Large intestine (tissue), 3 donors: ENCODE results near the gene VOPP1. TPM values are rescaled to one million over a fixed set of nuclear protein-coding genes. Genes with fewer than 3 reads are reported as not detected.

Source experiments
- DNase-seq, 2 donors: peaks; one replicate each; pipeline versions ENCODE4 v3.0.0 to v3.0.0-alpha.2; 2013
- H3K27ac ChIP-seq: one replicate; pipeline ENCODE4 v1.5.1; 2013; ENCODE audit warnings: low read length
- H3K27me3 ChIP-seq: 2 replicates; pipeline ENCODE4 v1.6.1; 2013; ENCODE audit warnings: low read length; ENCODE audit not compliant: control insufficient read depth, insufficient read depth
- H3K36me3 ChIP-seq: 2 replicates; pipeline ENCODE4 v1.6.1; 2013; ENCODE audit warnings: low read length; ENCODE audit not compliant: control insufficient read depth, insufficient read depth
- H3K4me1 ChIP-seq: one replicate; pipeline ENCODE4 v1.6.1; 2013; ENCODE audit warnings: low read length; ENCODE audit not compliant: control insufficient read depth, insufficient read depth
- H3K4me3 ChIP-seq: one replicate; pipeline ENCODE4 v1.5.1; 2013; ENCODE audit warnings: low read length
- H3K9me3 ChIP-seq: one replicate; pipeline ENCODE4 v1.6.1; 2013; ENCODE audit warnings: mild to moderate bottlenecking, low read depth, low read length, moderate library complexity; ENCODE audit not compliant: control insufficient read depth
- WGBS: methylation state at CpG from one replicate; pipeline ENCODE4 v1.1.5; 2013; ENCODE audit warnings: low lambda C conversion rate; ENCODE audit not compliant: insufficient coverage; 5-methylcytosine and 5-hydroxymethylcytosine counted together
- polyA plus RNA-seq: library from polyadenylated mRNA; unstranded; fragments of 120-200 nt; gene quantifications from one replicate; pipeline ENCODE4 v1.2.1, GENCODE V29; 2013

VOPP1 gene
- polyA plus RNA-seq, 1 donor: 29.9 TPM

DNA sequence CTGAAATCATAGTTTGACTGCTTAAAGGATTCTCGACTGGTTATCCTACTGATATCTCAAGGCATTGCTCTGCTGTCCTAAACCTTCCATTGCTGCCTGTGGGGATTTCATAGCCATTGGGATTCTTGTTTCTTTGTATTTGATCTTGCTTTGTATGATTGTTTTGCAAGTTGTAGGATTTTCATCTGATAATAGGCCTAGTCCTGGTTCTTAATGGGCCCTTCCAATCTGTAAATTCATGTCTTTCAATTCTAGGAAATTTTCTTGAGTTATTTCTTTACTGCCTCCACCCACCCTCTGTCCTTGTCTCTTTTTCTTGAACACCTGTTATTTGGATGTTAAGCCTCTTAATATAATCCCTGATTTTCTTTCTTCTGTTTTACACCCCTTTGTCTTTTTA lies 134.9 kb downstream of the VOPP1 start:
- Histone ChIP-seq H3K27me3 (no peaks in the 10 kb centered on the region), H3K27ac (no peak overlapping the region), H3K36me3 (peaks cover 2% of the 10 kb centered on the region), H3K9me3 (no peaks in the 10 kb centered on the region), H3K4me3 (no peak overlapping the region), H3K4me1 (no peaks in the 10 kb centered on the region)
- WGBS: no CpG with 5 or more reads among the region's 1 CpG
- no peak for DNase-seq

DNA sequence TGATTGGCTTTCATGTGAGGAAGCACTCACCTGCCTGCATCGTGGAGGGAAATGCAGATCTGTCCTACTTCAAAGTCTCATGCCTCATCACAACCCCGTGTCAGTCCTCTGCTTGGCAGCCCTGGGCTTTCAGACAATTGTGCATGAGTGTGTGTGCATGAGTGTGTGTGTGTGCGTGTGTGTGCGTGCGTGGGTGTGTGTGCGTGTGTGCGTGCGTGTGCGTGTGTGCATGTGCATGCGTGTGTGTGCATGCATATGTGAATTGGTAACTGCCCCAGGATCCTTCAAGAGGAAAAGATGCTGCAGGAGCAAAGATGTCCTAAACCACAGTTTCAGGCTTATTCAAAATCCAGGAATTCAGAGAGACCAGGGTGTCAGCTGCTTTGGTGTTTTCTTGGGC lies 135.8 kb downstream of the VOPP1 start:
- H3K27ac ChIP-seq: no peak overlapping the region
- no CpG with 5 or more reads among the region's 10 CpGs for WGBS
- DNase-seq: no peak
- no peaks in the 10 kb centered on the region for H3K9me3 ChIP-seq
- H3K27me3 ChIP-seq: no peaks in the 10 kb centered on the region
- peaks cover 3% of the 10 kb centered on the region for H3K4me1 ChIP-seq
- no peak overlapping the region for H3K4me3 ChIP-seq
- peaks cover 2% of the 10 kb centered on the region for H3K36me3 ChIP-seq

DNA sequence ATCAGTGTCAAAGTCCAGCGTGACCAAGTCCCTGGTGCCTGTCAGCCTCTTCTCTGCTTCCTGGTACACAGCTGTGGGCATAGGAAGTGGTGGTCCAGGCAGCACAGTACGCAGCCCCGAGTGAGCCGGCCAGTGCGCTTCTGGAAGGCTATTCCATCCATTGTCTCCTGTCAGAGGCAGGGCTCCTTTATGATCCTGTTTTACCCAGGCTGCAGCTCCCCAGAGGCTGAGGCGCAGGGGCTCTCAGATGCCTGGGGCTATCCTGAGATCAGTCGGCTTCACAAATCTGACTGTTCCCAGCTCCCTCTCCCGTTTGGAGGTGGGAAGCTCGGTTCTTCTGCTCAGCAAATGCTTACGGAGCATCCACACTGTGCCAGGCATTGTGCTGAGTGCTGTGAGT lies 136.8 kb downstream of the VOPP1 start:
- DNase-seq: no peak
- no peaks in the 10 kb centered on the region for H3K27me3 ChIP-seq
- H3K36me3 ChIP-seq: peaks cover 5% of the 10 kb centered on the region
- H3K27ac ChIP-seq: no peak overlapping the region
- no CpG with 5 or more reads among the region's 10 CpGs for WGBS
- H3K4me1 ChIP-seq: peaks cover 9% of the 10 kb centered on the region
- no peak overlapping the region for H3K4me3 ChIP-seq
- H3K9me3 ChIP-seq: no peaks in the 10 kb centered on the region

DNA sequence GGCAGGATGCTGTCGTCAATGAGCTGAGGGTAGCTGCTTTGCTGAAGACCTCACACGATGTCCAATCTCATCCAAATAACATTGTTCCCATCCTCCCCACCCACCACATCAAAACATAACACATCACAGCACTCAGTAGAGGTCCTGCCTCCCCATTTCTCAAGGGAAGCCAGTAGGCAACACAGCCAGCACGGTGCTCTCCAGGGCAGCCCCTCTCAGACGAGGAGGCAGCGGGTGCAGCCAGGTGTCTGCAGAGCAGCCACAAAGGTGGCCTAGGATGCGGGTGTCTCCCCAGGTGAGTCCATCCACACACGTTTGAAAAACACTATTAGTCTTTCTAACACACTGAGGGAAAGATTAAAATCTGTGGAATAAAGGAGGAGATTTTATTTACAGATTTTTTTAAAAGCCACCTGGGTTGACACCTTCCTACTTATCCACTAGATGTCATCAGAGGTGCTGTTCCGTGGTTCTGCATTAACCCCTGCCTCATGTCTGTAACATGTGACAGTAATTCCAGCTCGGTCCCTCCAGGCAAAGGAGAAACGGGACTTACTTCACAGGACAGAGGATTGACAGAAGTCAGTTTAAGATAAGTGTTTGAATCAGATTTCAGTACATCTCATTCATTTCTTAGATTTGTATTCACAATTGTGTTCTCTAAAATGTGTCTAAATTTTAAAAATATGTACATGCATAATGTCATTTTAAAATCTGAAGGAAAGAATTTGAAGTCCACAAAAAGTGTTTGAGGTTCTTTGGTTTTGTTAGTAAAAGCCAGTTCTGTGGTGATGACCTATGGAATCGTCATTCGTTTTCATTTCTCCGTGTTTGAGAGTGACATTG lies 139.1 kb downstream of the VOPP1 start:
- H3K4me3 ChIP-seq: no peak overlapping the region
- H3K27ac ChIP-seq: no peak overlapping the region
- H3K9me3 ChIP-seq: no peaks in the 10 kb centered on the region
- peak; percentile 44 to 67 for DNase-seq
- WGBS: 50% methylated on average over 2 of the region's 13 CpGs
- peaks cover 9% of the 10 kb centered on the region for H3K4me1 ChIP-seq
- peaks cover 11% of the 10 kb centered on the region for H3K36me3 ChIP-seq
- H3K27me3 ChIP-seq: no peaks in the 10 kb centered on the region

DNA sequence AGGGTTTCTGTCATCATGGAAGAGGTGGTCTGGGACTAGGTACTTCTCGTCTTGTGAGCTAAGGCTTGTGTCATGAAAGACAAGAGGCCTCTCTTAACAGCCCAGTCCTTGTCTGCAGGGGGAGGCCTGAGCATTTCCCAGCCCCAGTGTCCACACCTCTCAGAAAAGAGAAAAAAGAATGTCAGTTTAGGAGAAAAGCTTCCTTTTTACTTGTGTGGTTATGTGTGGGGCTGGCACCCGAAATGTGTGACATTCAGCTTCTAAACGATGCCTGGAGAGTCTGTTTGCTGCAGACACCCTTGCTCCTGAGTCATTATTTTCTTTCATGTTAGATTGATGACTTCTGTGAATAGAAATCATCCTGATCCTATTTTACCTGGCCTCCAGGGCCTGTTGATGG lies 139.8 kb downstream of the VOPP1 start:
- no peak overlapping the region for H3K27ac ChIP-seq
- WGBS: no CpG with 5 or more reads among the region's 3 CpGs
- H3K9me3 ChIP-seq: no peaks in the 10 kb centered on the region
- DNase-seq: no peak
- H3K4me1 ChIP-seq: peaks cover 9% of the 10 kb centered on the region
- H3K4me3 ChIP-seq: no peak overlapping the region
- no peaks in the 10 kb centered on the region for H3K27me3 ChIP-seq
- peaks cover 14% of the 10 kb centered on the region for H3K36me3 ChIP-seq

DNA sequence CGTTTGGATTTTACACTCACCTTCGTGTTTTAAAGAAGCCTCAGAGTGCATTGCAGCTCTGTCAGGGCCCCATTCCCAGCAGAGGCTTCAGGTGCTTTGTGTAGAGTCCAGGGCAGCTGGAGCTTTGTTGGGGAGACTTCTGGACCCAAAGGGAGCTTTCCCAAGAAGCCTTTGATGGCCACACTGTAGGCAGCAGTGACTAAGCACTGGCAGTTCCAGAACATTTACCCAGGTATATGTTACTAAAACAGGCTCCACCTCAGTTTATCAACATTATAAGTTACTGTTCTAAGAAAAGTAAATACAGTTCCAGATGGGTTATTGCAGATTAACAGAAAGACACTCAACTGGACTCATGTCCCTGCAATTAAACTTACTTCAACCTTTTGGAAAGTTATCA lies 140.4 kb downstream of the VOPP1 start:
- WGBS: no CpG with 5 or more reads among the region's 2 CpGs
- no peak overlapping the region for H3K4me3 ChIP-seq
- H3K9me3 ChIP-seq: no peaks in the 10 kb centered on the region
- peak overlapping the region; percentile 30 for H3K27ac ChIP-seq
- H3K27me3 ChIP-seq: no peaks in the 10 kb centered on the region
- H3K4me1 ChIP-seq: peaks cover 9% of the 10 kb centered on the region
- H3K36me3 ChIP-seq: peaks cover 16% of the 10 kb centered on the region
- peak in 1 of 2 donors; percentile 47 for DNase-seq

DNA sequence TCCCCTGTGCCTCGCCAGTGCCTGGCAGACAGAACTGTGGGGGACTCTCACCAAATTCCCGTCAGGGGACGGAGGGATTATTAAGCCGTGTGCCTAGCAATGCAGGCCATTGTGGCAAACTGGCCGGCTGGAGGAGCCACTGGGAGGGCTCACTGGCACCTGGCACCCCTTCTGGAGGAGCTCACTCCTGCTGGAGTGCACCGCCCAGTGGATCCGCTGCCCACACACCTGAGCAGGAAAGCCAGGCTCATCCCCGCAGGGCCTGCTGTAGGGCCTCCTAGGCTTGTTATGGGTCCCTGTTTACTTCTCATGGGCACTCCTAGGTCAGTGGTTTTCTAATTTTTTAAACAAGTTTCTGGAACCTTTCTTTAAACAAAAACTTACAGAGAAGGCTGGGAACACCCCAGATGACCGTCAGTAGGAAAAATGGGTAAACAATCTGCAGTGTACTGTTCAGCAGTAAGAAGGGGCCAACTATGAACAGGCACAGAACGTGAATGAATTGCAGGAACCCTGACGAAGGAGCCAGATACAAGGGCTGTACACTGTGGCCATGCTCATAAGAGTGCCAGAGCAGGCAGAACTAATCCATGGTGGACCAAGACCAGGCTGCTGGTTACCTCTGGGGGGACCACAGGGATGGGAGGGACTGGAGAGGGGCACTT lies 142.3 kb downstream of the VOPP1 start:
- H3K4me1 ChIP-seq: peaks cover 9% of the 10 kb centered on the region
- H3K36me3 ChIP-seq: peaks cover 34% of the 10 kb centered on the region
- H3K27me3 ChIP-seq: no peaks in the 10 kb centered on the region
- 60% methylated on average over 1 of the region's 11 CpGs for WGBS
- DNase-seq: no peak
- H3K27ac ChIP-seq: no peak overlapping the region
- H3K4me3 ChIP-seq: no peak overlapping the region
- no peaks in the 10 kb centered on the region for H3K9me3 ChIP-seq

DNA sequence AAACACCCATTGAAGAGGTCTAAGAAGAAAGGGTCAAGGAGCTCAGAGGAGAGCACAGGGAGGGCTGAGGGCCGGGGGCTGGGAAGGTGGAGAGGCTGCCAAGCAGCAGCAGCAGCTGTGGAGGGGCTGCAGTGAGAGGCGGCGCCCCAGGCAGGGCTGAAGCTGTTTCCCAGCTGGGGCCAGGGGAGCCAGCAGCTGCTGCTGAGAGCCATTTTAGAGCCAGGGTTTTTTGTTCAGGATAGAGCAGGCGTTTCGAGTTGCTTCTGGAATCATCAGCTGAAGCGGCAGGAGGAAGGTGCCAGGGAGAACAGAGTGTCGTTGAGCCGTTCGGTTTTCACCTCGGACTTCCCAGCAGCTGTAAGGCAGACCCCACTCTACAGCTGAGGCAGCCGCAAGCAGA lies 144.5 kb downstream of the VOPP1 start:
- Histone ChIP-seq H3K9me3 (no peaks in the 10 kb centered on the region), H3K4me3 (peak overlapping the region; percentile 0), H3K27me3 (no peaks in the 10 kb centered on the region), H3K36me3 (peaks cover 34% of the 10 kb centered on the region), H3K4me1 (peaks cover 19% of the 10 kb centered on the region), H3K27ac (no peak overlapping the region)
- no peak for DNase-seq
- no CpG with 5 or more reads among the region's 11 CpGs for WGBS

DNA sequence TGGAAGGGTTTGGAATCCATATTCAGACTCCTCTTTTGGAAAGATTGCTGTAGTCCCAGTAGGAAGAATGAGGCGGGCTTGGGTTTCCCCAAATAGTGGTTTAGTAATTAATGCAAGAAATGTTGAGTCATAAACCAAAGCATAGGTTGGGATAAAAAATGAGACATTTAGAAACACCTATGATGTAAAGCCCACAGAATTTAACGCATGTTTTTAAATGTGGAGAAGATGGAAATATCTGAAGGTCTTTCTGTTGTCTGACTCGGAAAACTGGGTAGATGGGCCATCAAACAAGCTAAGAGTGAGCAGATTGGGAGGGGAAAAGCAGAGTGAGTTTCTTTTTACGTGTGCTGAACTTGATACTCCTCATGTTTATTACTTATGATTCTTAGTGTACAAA lies 145.0 kb downstream of the VOPP1 start:
- H3K27me3 ChIP-seq: no peaks in the 10 kb centered on the region
- no peaks in the 10 kb centered on the region for H3K9me3 ChIP-seq
- H3K36me3 ChIP-seq: peaks cover 34% of the 10 kb centered on the region
- H3K4me1 ChIP-seq: peaks cover 19% of the 10 kb centered on the region
- H3K27ac ChIP-seq: no peak overlapping the region
- H3K4me3 ChIP-seq: no peak overlapping the region
- 0% methylated on average over 1 of the region's 4 CpGs for WGBS
- DNase-seq: no peak

DNA sequence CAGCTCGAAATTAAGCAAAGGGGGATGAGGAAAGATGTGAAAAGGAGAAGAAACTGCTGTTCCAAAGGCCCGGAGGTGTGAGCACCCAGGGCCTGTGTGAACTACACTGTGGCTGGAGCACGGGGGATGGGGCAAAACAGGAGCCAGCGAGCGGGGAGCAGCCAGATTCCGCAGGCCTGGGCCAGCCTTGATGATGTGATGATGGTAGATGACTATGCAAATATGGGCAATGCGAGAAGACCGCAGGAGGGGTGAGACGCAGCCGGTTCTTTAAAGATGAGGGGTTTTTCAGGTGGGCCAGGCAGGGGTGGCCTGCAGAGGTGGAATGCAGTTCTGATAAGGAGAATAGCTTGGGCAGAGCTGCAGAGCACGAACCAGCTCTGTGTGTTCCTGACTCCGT lies 145.6 kb downstream of the VOPP1 start:
- Histone ChIP-seq H3K27me3 (no peaks in the 10 kb centered on the region), H3K27ac (no peak overlapping the region), H3K36me3 (peaks cover 34% of the 10 kb centered on the region), H3K4me3 (no peak overlapping the region), H3K9me3 (no peaks in the 10 kb centered on the region), H3K4me1 (peaks cover 18% of the 10 kb centered on the region)
- 67% methylated on average over 1 of the region's 12 CpGs for WGBS
- no peak for DNase-seq
